ENCODE measurements around the gene ARHGEF4.

DNA sequence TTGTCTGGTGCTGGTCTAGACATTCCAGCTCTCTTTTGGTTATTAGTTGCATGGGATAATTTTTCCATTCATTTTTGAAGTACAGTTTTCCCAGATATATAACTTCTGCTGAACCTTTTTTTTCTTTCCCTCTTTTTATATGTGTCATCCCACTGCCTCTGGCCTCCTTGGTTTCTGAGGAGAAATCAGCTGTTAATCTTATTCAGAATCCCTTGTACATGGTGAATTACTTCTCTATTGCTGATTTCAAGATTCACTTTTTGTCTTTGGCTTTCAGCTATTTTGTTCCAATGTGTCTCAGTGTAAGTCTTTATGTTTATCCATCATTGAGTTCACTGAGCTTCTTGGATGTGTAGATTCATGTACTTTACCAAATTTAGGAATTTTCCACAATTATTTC is 99.7 kb downstream of the ARHGEF4 start:
- TF ChIP-seq POLR2A (IDR thresholded peaks at IDR 0.05) (no peak), CTCF (IDR thresholded peaks at IDR 0.05) (no peak)

All from suprapubic skin (tissue), 3 donors.